ENCODE measurements around the gene ESR1. TPM values are rescaled to one million over a fixed set of nuclear protein-coding genes. Genes with fewer than 3 reads are reported as not detected.

Gene ESR1
- total and polyA plus RNA-seq, 9 of the 15 experiments (the other 6 are each of a cell fraction or from before 2014, with no cell fraction given): 0.03 to 0.27 (median 0.08) TPM; not detected in 1

DNA sequence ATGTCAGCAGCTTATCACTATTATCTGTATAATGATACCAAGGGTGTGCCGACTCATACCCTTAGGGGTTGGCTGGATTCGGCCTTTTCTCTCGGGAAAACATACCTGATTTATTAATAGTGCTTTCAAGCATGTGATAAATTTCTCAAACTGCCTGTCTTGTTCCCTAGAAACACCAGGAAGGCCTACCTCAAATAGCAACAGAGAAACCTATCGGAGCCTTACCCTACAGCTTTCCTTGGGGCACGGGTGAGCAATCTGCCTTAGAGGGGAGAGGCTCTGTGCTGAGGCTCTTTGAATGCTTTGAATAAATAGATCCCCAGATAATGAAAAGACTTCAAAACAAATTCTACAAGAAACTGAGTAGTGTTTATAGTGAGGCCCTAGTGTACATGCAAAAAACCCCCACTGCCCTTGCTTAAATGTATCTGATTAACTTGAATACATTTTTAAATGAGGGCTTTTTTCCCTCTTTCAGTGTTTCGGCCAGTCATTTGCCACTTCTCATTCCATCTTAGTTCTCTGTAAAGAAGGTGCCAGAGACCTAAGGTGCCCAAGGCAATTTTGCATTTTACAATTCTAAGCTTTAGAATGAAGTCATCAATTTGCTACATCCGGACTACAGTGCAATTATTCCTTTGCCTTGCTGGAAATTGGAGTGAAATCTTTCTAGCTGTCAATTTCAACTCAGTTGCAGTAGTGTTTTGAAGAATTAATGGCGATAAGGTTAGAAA lies 320.1 kb downstream of the ESR1 start (continued):
- TF ChIP-seq, protein P1, sequence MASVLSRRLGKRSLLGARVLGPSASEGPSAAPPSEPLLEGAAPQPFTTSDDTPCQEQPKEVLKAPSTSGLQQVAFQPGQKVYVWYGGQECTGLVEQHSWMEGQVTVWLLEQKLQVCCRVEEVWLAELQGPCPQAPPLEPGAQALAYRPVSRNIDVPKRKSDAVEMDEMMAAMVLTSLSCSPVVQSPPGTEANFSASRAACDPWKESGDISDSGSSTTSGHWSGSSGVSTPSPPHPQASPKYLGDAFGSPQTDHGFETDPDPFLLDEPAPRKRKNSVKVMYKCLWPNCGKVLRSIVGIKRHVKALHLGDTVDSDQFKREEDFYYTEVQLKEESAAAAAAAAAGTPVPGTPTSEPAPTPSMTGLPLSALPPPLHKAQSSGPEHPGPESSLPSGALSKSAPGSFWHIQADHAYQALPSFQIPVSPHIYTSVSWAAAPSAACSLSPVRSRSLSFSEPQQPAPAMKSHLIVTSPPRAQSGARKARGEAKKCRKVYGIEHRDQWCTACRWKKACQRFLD (CRISPR knock-in tag; IDR thresholded peaks at IDR 0.05): no peak
- TF ChIP-seq ZNF551 (CRISPR knock-in tag; IDR thresholded peaks at IDR 0.05) (no peak), ZNF316 (IDR thresholded peaks at IDR 0.05) (no peak), MNT (conservative IDR thresholded peaks at IDR 0.05) (no peak), MCM2 (IDR thresholded peaks at IDR 0.05; ENCODE audit: low read depth) (no peak), ZNF764 (CRISPR knock-in tag; IDR thresholded peaks at IDR 0.05; ENCODE audit: low read depth) (no peak)

DNA sequence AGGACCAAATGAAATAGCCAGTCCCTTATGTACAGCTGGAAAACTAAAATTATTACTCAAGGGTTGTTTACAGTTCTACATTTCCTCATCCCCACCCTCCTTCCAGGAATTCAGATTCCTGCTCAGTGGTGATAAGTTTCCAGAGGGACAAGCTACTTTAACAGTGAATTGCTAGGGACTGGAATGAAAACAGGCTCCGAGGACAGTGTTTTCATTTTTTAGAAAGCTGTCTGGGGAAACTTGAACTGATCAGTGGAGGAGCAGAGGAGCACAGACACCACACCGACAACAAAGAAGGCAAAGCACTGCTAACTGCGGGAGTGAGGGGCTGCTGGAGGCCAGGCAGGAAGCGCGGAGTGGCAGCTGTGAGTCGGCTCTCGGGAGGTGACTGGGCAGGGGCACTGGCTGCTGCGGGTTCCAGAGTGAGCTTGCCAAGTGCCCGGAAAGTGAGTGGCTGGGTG lies 322.2 kb downstream of the ESR1 start:
- DNase-seq (ENCODE audit: extremely low read depth in 1 of 4, low spot score in 3 of 4): no peak
- Histone ChIP-seq H2AFZ (ENCODE audit: low read depth, low read length) (peak overlapping the region; percentile 26; the same call in 1 of the 2 replicates), H3K9ac (ENCODE audit: insufficient read depth in 1 of 2, low read depth in 2 of 2, low read length in 2 of 2) (0 out of 4 replicates have a peak overlapping the region, but pooled peaks of 1 of the 2 experiments have one; percentile 9), H3K4me2 (ENCODE audit: insufficient read depth, low read length) (peak overlapping the region; percentile 40), H3K79me2 (ENCODE audit: control insufficient read depth, insufficient read depth, low read length) (no peaks in the 10 kb centered on the region), H3K27me3 (ENCODE audit: control insufficient read depth in 2 of 2, insufficient read depth in 2 of 2, low read length in 2 of 2) (peaks cover 2 to 6% of the 10 kb centered on the region in 2 experiments; a peak in 2 of 5 replicates), H3K36me3 (ENCODE audit: control insufficient read depth, insufficient read depth, low read length) (no peaks in the 10 kb centered on the region), H3K9me3 (replicated peaks; ENCODE audit: control insufficient read depth, insufficient read depth, low read depth, low read length) (no peaks in the 10 kb centered on the region), H3K4me1 (replicated peaks in 1 of 2; ENCODE audit: control insufficient read depth in 2 of 2, insufficient read depth in 2 of 2, low read length in 2 of 2) (peaks cover 3% of the 10 kb centered on the region in 2 experiments; a peak in 2 of 5 replicates), H4K20me1 (replicated peaks; ENCODE audit: control insufficient read depth, insufficient read depth, low read length) (no peaks in the 10 kb centered on the region), H3K9me1 (ENCODE audit: control insufficient read depth, insufficient read depth, low read length) (no peaks in the 10 kb centered on the region), H3K4me3 (no peak overlapping the region), H3K27ac (ENCODE audit: extremely low read depth, low read depth, low read length) (no peak overlapping the region)
- FAIRE-seq: no peak
- WGBS (ENCODE audit: insufficient coverage, low coverage, missing lambda C conversion rate): 0% methylated on average over 9 of the region's 9 CpGs
- intact Hi-C loops (cut with micrococcal nuclease): no loop called here
- TF ChIP-seq ARID1B (IDR thresholded peaks at IDR 0.05) (peak; percentile 21; the same call in 1 of the 2 replicates), TCF3 (CRISPR knock-in tag; IDR thresholded peaks at IDR 0.05) (peak; percentile 37; the same call in 1 of the 2 replicates)
- TF ChIP-seq, protein P2, sequence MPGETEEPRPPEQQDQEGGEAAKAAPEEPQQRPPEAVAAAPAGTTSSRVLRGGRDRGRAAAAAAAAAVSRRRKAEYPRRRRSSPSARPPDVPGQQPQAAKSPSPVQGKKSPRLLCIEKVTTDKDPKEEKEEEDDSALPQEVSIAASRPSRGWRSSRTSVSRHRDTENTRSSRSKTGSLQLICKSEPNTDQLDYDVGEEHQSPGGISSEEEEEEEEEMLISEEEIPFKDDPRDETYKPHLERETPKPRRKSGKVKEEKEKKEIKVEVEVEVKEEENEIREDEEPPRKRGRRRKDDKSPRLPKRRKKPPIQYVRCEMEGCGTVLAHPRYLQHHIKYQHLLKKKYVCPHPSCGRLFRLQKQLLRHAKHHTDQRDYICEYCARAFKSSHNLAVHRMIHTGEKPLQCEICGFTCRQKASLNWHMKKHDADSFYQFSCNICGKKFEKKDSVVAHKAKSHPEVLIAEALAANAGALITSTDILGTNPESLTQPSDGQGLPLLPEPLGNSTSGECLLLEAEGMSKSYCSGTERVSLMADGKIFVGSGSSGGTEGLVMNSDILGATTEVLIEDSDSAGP (CRISPR knock-in tag; IDR thresholded peaks at IDR 0.05): no peak
- in situ Hi-C loops (cut with MboI): no loop called here
- CTCF ChIA-PET (ENCODE audit: low intra/inter-chr PET ratio): no interaction called here
- POLR2A ChIA-PET: no interaction called here
- no TSS peak for BruUV-seq (replicated peaks)
- ATAC-seq: peak; percentile 57
